ENCODE measurements around the gene DOCK9. TPM values are rescaled to one million over a fixed set of nuclear protein-coding genes. Genes with fewer than 3 reads are reported as not detected.

Gene DOCK9
- total and polyA plus RNA-seq, 9 of the 15 experiments (the other 6 are each of a cell fraction or from before 2014, with no cell fraction given): 3.5 to 25.3 (median 16.7) TPM

GRCh38 chr13:98775386-98775785 is 202.5 kb downstream of the DOCK9 start (continued):
- TF ChIP-seq POLR2AphosphoS5 (IDR thresholded peaks at IDR 0.05; ENCODE audit: control insufficient read depth, insufficient read depth, low read depth, low read length): no peak

GRCh38 chr13:98774776-98775175 is 203.1 kb downstream of the DOCK9 start:
- no peaks in the 10 kb centered on the region for H3K36me3 ChIP-seq (ENCODE audit: control insufficient read depth, insufficient read depth, low read length)
- no peak overlapping the region for H3K9ac ChIP-seq (ENCODE audit: insufficient read depth in 1 of 2, low read depth in 2 of 2, low read length in 2 of 2)
- no peak for ATAC-seq
- H3K4me1 ChIP-seq (replicated peaks in 1 of 2; ENCODE audit: control insufficient read depth in 2 of 2, insufficient read depth in 2 of 2, low read length in 2 of 2): peaks cover 0 to 5% of the 10 kb centered on the region in 2 experiments; a peak in 2 of 5 replicates
- H4K20me1 ChIP-seq (replicated peaks; ENCODE audit: control insufficient read depth, insufficient read depth, low read length): no peaks in the 10 kb centered on the region
- no peak overlapping the region for H2AFZ ChIP-seq (ENCODE audit: low read depth, low read length)
- H3K27me3 ChIP-seq (ENCODE audit: control insufficient read depth in 2 of 2, insufficient read depth in 2 of 2, low read length in 2 of 2): peaks cover 17 to 63% of the 10 kb centered on the region in 2 experiments
- no peak overlapping the region for H3K4me2 ChIP-seq (ENCODE audit: insufficient read depth, low read length)
- no TSS peak for BruUV-seq (replicated peaks)
- no peak for DNase-seq (ENCODE audit: extremely low read depth in 1 of 4, low spot score in 3 of 4)
- intact Hi-C loops (cut with micrococcal nuclease) (no loop called here), in situ Hi-C loops (cut with MboI) (no loop called here)
- TF ChIP-seq ATF2 (CRISPR knock-in tag; IDR thresholded peaks at IDR 0.05): no peak
- H3K9me3 ChIP-seq (replicated peaks; ENCODE audit: control insufficient read depth, insufficient read depth, low read depth, low read length): no peaks in the 10 kb centered on the region
- no peaks in the 10 kb centered on the region for H3K79me2 ChIP-seq (ENCODE audit: control insufficient read depth, insufficient read depth, low read length)
- no peaks in the 10 kb centered on the region for H3K9me1 ChIP-seq (ENCODE audit: control insufficient read depth, insufficient read depth, low read length)
- ChIA-PET CTCF (ENCODE audit: low intra/inter-chr PET ratio) (no interaction called here), POLR2A (interaction anchor here (0.7 to 1.2 kb wide), 2 partner anchors 13 to 678 kb away, joined by 3 to 4 read pairs; no protein-coding TSS in a partner anchor)
- no peak overlapping the region for H3K27ac ChIP-seq (ENCODE audit: extremely low read depth, low read depth, low read length)
- 3% methylated on average over 8 of the region's 9 CpGs for WGBS (ENCODE audit: insufficient coverage, low coverage, missing lambda C conversion rate)
- no peak for FAIRE-seq
- H3K4me3 ChIP-seq: no peak overlapping the region

Data from K562 (cell line).